GM12891 (cell line): ENCODE results near the gene HNRNPA1.

Experiments
- PAX5 ChIP-seq: IDR thresholded peaks from 2 replicates; pipeline ENCODE4 v1.6.1; 2011; ENCODE audit warnings: low read length, moderate library complexity, mild to moderate bottlenecking; ENCODE audit not compliant: insufficient read depth, severe bottlenecking
- POLR2A ChIP-seq: IDR thresholded peaks from 2 replicates; pipeline ENCODE4 v1.6.1; 2011; ENCODE audit warnings: low read depth, low read length, control low read depth
- POLR2AphosphoS5 ChIP-seq: IDR thresholded peaks from 2 replicates; pipeline ENCODE4 v1.6.1; 2011; ENCODE audit warnings: low read depth, low read length, control low read depth
- POU2F2 ChIP-seq: IDR thresholded peaks from 2 replicates; pipeline ENCODE4 v1.6.1; 2011; ENCODE audit warnings: low read depth, mild to moderate bottlenecking, control low read depth, low read length, moderate library complexity
- TAF1 ChIP-seq: IDR thresholded peaks from 2 replicates; pipeline ENCODE4 v1.6.1; 2011; ENCODE audit warnings: low read depth, low read length, control low read depth

- TF ChIP-seq POLR2AphosphoS5: no peak
- TF ChIP-seq POLR2A: no peak
- TF ChIP-seq PAX5: no peak
- TF ChIP-seq POU2F2: no peak
- no peak for TF ChIP-seq TAF1
Observed at GRCh38 chr12:54321363-54321762, 40.8 kb downstream of the HNRNPA1 start.
